K562 (cell line): ENCODE measurements around the gene MACF1. TPM values are rescaled to one million over a fixed set of nuclear protein-coding genes. Genes with fewer than 3 reads are reported as not detected.

Source experiments
- ATAC-seq: fragments of 200-7000 bp; cut with Tn5 transposase; 3 replicates; pipeline ENCODE4 v1.9.1; 2020; ENCODE audit warnings: moderate library complexity
- BruUV-seq: library from RNA; stranded (reverse); fragments of 400-500 nt; replicated peaks from 2 replicates; lab custom pipeline; 2021; lab: Mats Ljungman, UMichigan
- CTCF ChIA-PET: fragments of 300-600 bp; formaldehyde crosslinking; extraction: SDS; loops from one replicate; lab custom pipeline; 2021; ENCODE audit warnings: low intra/inter-chr PET ratio; lab: Yijun Ruan, JAX
- POLR2A ChIA-PET: fragments of 300-600, 350-650 bp; sonication (Branson Sonifier 250); formaldehyde crosslinking; extraction: SDS; loops from one replicate; lab custom pipeline; 2021; ENCODE audit warnings: antibody characterized with exemption, inconsistent platforms; lab: Yijun Ruan, JAX
- DNase-seq, 4 experiments: peaks; one replicate each; pipeline versions ENCODE4 v3.0.0 to v3.0.0-alpha.2; 2011 to 2018; ENCODE audit warnings: low spot score in 3 of 4, mixed read lengths in 3 of 4; ENCODE audit errors: extremely low read depth in 1 of 4
- FAIRE-seq: peaks from 2 replicates; lab custom pipeline; 2011; peaks lifted over from hg19 to GRCh38; lab: Jason Lieb, UNC
- H2AFZ ChIP-seq: 2 replicates; pipeline ENCODE4 v1.6.0; 2011; ENCODE audit warnings: low read depth, low read length, control low read depth, inconsistent platforms
- H3K27ac ChIP-seq: fragments of 200-600 bp; 3 replicates; pipeline ENCODE4 v1.8.0; 2011; ENCODE audit warnings: low read depth, mild to moderate bottlenecking, control low read depth, inconsistent platforms, low read length, moderate library complexity, mixed read lengths; ENCODE audit errors: extremely low read depth
- H3K27me3 ChIP-seq, 2 experiments: fragments of 300-600 bp in 1 of 2; 2 replicates in 1 of 2; 3 replicates in 1 of 2; pipeline versions ENCODE4 v1.6.0 to v1.8.0; 2011; ENCODE audit warnings: inconsistent platforms in 2 of 2, low read length in 2 of 2, mild to moderate bottlenecking in 1 of 2, mixed read lengths in 1 of 2, moderate library complexity in 1 of 2; ENCODE audit not compliant: control insufficient read depth in 2 of 2, insufficient read depth in 2 of 2
- H3K36me3 ChIP-seq: fragments of 300-600 bp; 3 replicates; pipeline ENCODE4 v1.8.0; 2011; ENCODE audit warnings: mild to moderate bottlenecking, low read length, inconsistent platforms; ENCODE audit not compliant: control insufficient read depth, insufficient read depth
- H3K4me1 ChIP-seq, 2 experiments: fragments of 200-600 bp in 1 of 2; replicated peaks in 1 of 2; 2 replicates in 1 of 2; 3 replicates in 1 of 2; pipeline versions ENCODE4 v1.5.1 to v1.8.0; 2011; ENCODE audit warnings: inconsistent platforms in 2 of 2, low read length in 2 of 2, mild to moderate bottlenecking in 1 of 2, mixed read lengths in 1 of 2, moderate library complexity in 1 of 2; ENCODE audit not compliant: control insufficient read depth in 2 of 2, insufficient read depth in 2 of 2
- H3K4me2 ChIP-seq: 2 replicates; pipeline ENCODE4 v1.6.1; 2011; ENCODE audit warnings: low read length, control low read depth, inconsistent platforms, mixed read lengths; ENCODE audit not compliant: insufficient read depth
- H3K4me3 ChIP-seq: fragments of 200-600 bp; sonication (generic), shearing (Covaris generic); 2 replicates; pipeline ENCODE4 v1.5.1; 2016; ENCODE audit warnings: control low read depth, inconsistent platforms
- H3K79me2 ChIP-seq: fragments of 200-600 bp; 3 replicates; pipeline ENCODE4 v1.8.0; 2011; ENCODE audit warnings: low read length, inconsistent platforms; ENCODE audit not compliant: control insufficient read depth, insufficient read depth
- H3K9ac ChIP-seq, 2 experiments: 2 replicates each; pipeline versions ENCODE4 v1.6.0 to v1.6.1; 2011; ENCODE audit warnings: low read depth in 2 of 2, low read length in 2 of 2, control low read depth in 1 of 2, inconsistent platforms in 1 of 2, mild to moderate bottlenecking in 1 of 2, mixed read lengths in 1 of 2; ENCODE audit not compliant: insufficient read depth in 1 of 2
- H3K9me1 ChIP-seq: one replicate; pipeline ENCODE4 v1.6.0; 2011; ENCODE audit warnings: inconsistent platforms, mild to moderate bottlenecking, low read length, moderate library complexity; ENCODE audit not compliant: control insufficient read depth, insufficient read depth
- H3K9me3 ChIP-seq: replicated peaks from 2 replicates; pipeline ENCODE4 v1.5.1; 2011; ENCODE audit warnings: low read depth, low read length, inconsistent platforms; ENCODE audit not compliant: control insufficient read depth, insufficient read depth
- H4K20me1 ChIP-seq: replicated peaks from 2 replicates; pipeline ENCODE4 v1.6.1; 2011; ENCODE audit warnings: low read length, inconsistent platforms, mixed read lengths; ENCODE audit not compliant: control insufficient read depth, insufficient read depth
- ADNP ChIP-seq: fragments of 200-800 bp; sonication (Bioruptor generic); IDR thresholded peaks from 2 replicates; pipeline ENCODE4 v1.6.1; 2016; ENCODE audit warnings: missing genetic modification characterization, missing compliant biosample characterization
- ATF1 ChIP-seq, 2 experiments: fragments of 450-650 bp in 1 of 2; IDR thresholded peaks; 2 replicates each; pipeline ENCODE4 v1.6.1; 2016; ENCODE audit warnings: missing compliant biosample characterization in 1 of 2, missing genetic modification characterization in 1 of 2
- BRD4 ChIP-seq: fragments of 200-600 bp; sonication (generic); IDR thresholded peaks from 2 replicates; pipeline ENCODE4 v1.6.1; 2017; ENCODE audit warnings: inconsistent platforms
- DMBX1 ChIP-seq: fragments of 250-450 bp; sonication (Bioruptor Pico); IDR thresholded peaks from 2 replicates; pipeline ENCODE4 v1.8.0; 2022; ENCODE audit warnings: inconsistent platforms, mild to moderate bottlenecking, moderate library complexity, borderline replicate concordance
- MEIS2 ChIP-seq: fragments of 450-650 bp; IDR thresholded peaks from 2 replicates; pipeline ENCODE4 v1.6.1; 2014; ENCODE audit warnings: mild to moderate bottlenecking; ENCODE audit not compliant: partially characterized antibody
- POLR2A ChIP-seq: fragments of 450-650 bp; conservative IDR thresholded peaks from 2 replicates; pipeline ENCODE4 v1.6.1; 2016
- PTTG1 ChIP-seq: fragments of 450-650 bp; IDR thresholded peaks from 2 replicates; pipeline ENCODE4 v1.6.1; 2016; ENCODE audit warnings: low read depth, mild to moderate bottlenecking, missing genetic modification characterization, missing compliant biosample characterization
- RAD51 ChIP-seq: fragments of 450-650 bp; IDR thresholded peaks from 2 replicates; pipeline ENCODE4 v1.7.1; 2016; ENCODE audit warnings: low read depth, mild to moderate bottlenecking, borderline replicate concordance
- RNF2 ChIP-seq: sonication (generic); IDR thresholded peaks from 2 replicates; pipeline ENCODE4 v1.6.1; 2016
- STAT5B ChIP-seq: fragments of 250-450 bp; sonication (Bioruptor Pico); IDR thresholded peaks from 2 replicates; pipeline ENCODE4 v1.8.0; 2021; ENCODE audit warnings: mild to moderate bottlenecking, inconsistent platforms
- in situ Hi-C: fragments of 300-500 bp; cut with MboI; formaldehyde crosslinking; loops from 4 replicates; pipeline ENCODE4 v1.15.0; 2018; ENCODE audit warnings: inconsistent platforms, mixed read lengths
- intact Hi-C: fragments of 100-400 bp; cut with micrococcal nuclease; formaldehyde crosslinking; loops from 2 replicates; pipeline ENCODE4 v1.14.2; 2022
- polyA plus RNA-seq, 8 experiments: library from polyadenylated mRNA; depleted of rRNA in 4 of 8; stranded (reverse) in 5 of 8; unstranded in 3 of 8; fragments of >200 nt; fragmentation: Nextera tagmentation in 2 of 8; fragmentation: Illumina TruSeq in 1 of 8; extraction: Ambion mirVana in 2 of 8; extraction: Trizol in 1 of 8; gene quantifications; 2 replicates each; pipeline versions ENCODE4 v1.2.1 to v1.2.3, GENCODE V29; 2011 to 2014; ENCODE audit warnings: inconsistent platforms in 1 of 8, missing spikeins in 1 of 8
- total RNA-seq, 7 experiments: library from RNA; depleted of rRNA in 6 of 7; stranded (reverse); fragments of >200 nt in 6 of 7; fragmentation: Illumina TruSeq in 2 of 7; extraction: Trizol in 2 of 7; gene quantifications; 2 replicates each; pipeline versions ENCODE4 v1.2.1 to v1.2.3, GENCODE V29; 2011 to 2021; ENCODE audit warnings: low replicate concordance in 1 of 7
- TF ChIP-seq, protein P1 (sequence below), 2 experiments: fragments of 450-650 bp; IDR thresholded peaks; 2 replicates each; pipeline ENCODE4 v1.6.1; 2016; ENCODE audit warnings: mild to moderate bottlenecking in 2 of 2, borderline replicate concordance in 1 of 2, low read depth in 1 of 2, moderate library complexity in 1 of 2
- TF ChIP-seq, protein P2 (sequence below): IDR thresholded peaks from 2 replicates; pipeline ENCODE4 v1.6.1; 2012; ENCODE audit warnings: low read depth, low read length, improper control_type of control experiment, borderline replicate concordance

Gene MACF1
- total and polyA plus RNA-seq, 9 of the 15 experiments (the other 6 are each of a cell fraction or from before 2014, with no cell fraction given), result 13.2 to 232 (median 112) TPM

DNA sequence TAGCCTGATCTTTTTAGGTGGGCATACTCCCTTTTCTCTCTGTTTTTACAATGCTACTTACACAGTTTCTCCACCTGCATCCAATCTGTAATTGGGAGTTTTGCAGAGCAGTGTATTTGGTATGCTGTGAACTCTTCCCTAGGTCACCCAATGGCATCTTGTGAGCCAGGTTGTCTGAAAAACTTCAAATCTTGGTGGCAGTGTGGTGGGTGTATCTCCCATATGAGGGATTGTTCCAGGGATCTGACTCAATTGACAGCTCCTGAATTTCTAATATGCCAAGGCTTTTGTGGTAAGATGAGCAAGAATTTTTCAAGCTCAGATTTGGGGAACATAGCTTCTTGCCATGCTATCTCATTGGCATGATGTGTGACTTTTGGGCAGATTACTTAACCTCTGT is 47.2 kb upstream of the MACF1 start:
- BruUV-seq, result no TSS peak
- H3K9ac ChIP-seq, result no peak overlapping the region
- FAIRE-seq, result no peak
- no peaks in the 10 kb centered on the region for H3K36me3 ChIP-seq
- no peaks in the 10 kb centered on the region for H3K9me1 ChIP-seq
- TF ChIP-seq, protein P1, sequence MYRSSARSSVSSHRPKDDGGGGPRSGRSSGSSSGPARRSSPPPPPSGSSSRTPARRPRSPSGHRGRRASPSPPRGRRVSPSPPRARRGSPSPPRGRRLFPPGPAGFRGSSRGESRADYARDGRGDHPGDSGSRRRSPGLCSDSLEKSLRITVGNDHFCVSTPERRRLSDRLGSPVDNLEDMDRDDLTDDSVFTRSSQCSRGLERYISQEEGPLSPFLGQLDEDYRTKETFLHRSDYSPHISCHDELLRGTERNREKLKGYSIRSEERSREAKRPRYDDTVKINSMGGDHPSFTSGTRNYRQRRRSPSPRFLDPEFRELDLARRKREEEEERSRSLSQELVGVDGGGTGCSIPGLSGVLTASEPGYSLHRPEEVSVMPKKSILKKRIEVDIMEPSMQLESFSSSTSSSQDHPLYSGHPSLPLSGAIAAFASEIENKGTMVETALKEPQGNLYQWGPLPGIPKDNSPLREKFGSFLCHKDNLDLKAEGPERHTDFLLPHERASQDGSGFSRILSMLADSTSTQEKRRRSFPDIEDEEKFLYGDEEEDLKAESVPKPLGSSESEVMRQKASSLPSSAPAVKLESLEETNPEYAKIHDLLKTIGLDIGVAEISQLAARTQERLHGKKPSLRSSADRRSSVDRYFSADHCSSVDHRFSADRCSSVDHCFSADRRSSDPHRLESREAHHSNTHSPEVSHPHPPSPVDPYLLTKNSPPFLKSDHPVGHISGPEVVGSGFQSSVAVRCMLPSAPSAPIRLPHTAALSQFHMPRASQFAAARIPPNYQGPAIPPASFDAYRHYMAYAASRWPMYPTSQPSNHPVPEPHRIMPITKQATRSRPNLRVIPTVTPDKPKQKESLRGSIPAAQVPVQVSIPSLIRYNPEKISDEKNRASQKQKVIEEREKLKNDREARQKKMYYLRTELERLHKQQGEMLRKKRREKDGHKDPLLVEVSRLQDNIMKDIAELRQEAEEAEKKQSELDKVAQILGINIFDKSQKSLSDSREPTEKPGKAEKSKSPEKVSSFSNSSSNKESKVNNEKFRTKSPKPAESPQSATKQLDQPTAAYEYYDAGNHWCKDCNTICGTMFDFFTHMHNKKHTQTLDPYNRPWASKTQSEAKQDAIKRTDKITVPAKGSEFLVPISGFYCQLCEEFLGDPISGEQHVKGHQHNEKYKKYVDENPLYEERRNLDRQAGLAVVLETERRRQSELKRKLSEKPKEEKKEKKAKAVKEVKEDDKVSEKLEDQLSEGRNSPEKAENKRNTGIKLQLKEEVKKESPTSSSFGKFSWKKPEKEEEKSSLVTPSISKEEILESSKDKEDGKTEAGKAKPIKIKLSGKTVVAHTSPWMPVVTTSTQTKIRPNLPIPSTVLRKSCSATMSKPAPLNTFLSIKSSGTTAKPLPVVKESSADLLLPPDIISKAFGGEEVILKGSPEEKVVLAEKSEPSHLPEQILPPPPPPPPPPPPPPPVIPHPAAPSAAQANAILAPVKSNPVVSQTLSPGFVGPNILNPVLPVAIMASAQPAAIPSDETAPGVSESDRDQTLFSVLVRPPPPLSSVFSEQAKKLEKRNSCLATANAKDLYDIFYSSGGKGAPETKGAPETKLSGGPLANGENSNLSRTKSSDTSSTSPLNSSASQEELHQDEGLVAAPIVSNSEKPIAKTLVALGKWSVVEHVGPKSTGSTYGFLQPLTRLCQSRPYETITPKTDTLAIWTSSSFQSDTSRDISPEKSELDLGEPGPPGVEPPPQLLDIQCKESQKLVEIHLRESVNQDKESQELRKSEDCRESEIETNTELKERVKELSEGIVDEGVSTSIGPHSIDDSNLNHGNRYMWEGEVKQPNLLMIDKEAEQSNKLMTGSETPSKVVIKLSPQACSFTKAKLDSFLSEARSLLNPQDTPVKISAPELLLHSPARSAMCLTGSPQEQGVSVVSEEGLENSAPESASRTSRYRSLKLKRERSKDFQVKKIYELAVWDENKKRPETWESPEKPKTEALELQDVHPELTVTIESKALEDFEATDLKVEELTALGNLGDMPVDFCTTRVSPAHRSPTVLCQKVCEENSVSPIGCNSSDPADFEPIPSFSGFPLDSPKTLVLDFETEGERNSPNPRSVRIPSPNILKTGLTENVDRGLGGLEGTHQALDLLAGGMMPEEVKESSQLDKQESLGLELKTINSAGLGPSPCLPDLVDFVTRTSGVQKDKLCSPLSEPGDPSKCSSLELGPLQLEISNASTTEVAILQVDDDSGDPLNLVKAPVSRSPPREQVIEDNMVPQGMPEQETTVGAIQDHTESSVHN (IDR thresholded peaks at IDR 0.05; ENCODE audit: borderline replicate concordance in 1 of 2, low read depth in 1 of 2), result no peak
- no peak for TF ChIP-seq PTTG1 (tag)
- TF ChIP-seq ADNP, result no peak
- TF ChIP-seq, protein P2, sequence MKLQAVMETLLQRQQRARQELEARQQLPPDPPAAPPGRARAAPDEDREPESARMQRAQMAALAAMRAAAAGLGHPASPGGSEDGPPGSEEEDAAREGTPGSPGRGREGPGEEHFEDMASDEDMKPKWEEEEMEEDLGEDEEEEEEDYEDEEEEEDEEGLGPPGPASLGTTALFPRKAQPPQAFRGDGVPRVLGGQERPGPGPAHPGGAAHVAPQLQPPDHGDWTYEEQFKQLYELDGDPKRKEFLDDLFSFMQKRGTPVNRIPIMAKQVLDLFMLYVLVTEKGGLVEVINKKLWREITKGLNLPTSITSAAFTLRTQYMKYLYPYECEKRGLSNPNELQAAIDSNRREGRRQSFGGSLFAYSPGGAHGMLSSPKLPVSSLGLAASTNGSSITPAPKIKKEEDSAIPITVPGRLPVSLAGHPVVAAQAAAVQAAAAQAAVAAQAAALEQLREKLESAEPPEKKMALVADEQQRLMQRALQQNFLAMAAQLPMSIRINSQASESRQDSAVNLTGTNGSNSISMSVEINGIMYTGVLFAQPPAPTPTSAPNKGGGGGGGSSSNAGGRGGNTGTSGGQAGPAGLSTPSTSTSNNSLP, result no peak
- TF ChIP-seq POLR2A, result no peak
- no peak for TF ChIP-seq RNF2
- TF ChIP-seq ATF1 (CRISPR knock-in tag; IDR thresholded peaks at IDR 0.05), result no peak
- no peak for TF ChIP-seq ATF1 (tag; IDR thresholded peaks at IDR 0.05)
- TF ChIP-seq STAT5B (CRISPR knock-in tag), result no peak
- no peak for TF ChIP-seq DMBX1 (CRISPR knock-in tag)
- no peak for TF ChIP-seq MEIS2
- no peak for TF ChIP-seq BRD4
- no peak for TF ChIP-seq RAD51
- TF ChIP-seq, all 486 proteins: peak for 0
- no peak for DNase-seq
- peaks cover 9 to 35% of the 10 kb centered on the region in 2 experiments; a peak in 4 of 5 replicates for H3K4me1 ChIP-seq
- intact Hi-C loops (no loop called here), in situ Hi-C loops (no loop called here)
- no peaks in the 10 kb centered on the region for H4K20me1 ChIP-seq
- no peak overlapping the region for H3K4me3 ChIP-seq
- no peaks in the 10 kb centered on the region for H3K9me3 ChIP-seq
- no peak for ATAC-seq
- H3K27me3 ChIP-seq, result no peaks in the 10 kb centered on the region
- POLR2A ChIA-PET, result interaction anchor here (0.6 to 4.2 kb wide), 7 partner anchors 10 to 58 kb away, joined by 3 to 27 read pairs (median 3); no protein-coding TSS in a partner anchor
- no peak overlapping the region for H3K4me2 ChIP-seq
- H3K27ac ChIP-seq, result no peak overlapping the region
- CTCF ChIA-PET, result interaction anchor here (0.6 kb wide), 1 partner anchor 10 kb away, joined by 4 read pairs; no protein-coding TSS in a partner anchor
- H3K79me2 ChIP-seq, result peaks cover 26% of the 10 kb centered on the region
- H2AFZ ChIP-seq, result no peak overlapping the region
